Stimulated activated effector memory CD8-positive, alpha-beta T cell treated with anti-CD3 and anti-CD28 coated beads, Interleukin-12 subunit alpha, Interleukin-12 subunit beta, amount 100 ng/mL, for 72 hours (primary cell): ENCODE measurements around the gene R3HDM4.
"Not testable (repeated sequence)": the region's sequence is repeated elsewhere in the genome, so short reads cannot be mapped to it uniquely, and the experiment has no call there.

Source experiments
- ATAC-seq: fragments of 150-1000 bp; cut with Tn5 transposase; 2 replicates; pipeline ENCODE4 v1.10.0; 2021
- DNase-seq, 2 donors: peaks; one replicate each; pipeline ENCODE4 v3.0.0; 2021 to 2022; ENCODE audit warnings: low spot score in 2 of 2
- H3K27ac Mint-ChIP-seq: one replicate; pipeline ENCODE4 v1.8.0; 2022; ENCODE audit warnings: mild to moderate bottlenecking, mixed read lengths
- H3K36me3 Mint-ChIP-seq: one replicate; pipeline ENCODE4 v1.8.0; 2022; ENCODE audit warnings: mild to moderate bottlenecking, mixed read lengths
- H3K4me1 Mint-ChIP-seq: one replicate; pipeline ENCODE4 v1.8.0; 2022; ENCODE audit warnings: mixed read lengths
- H3K4me3 Mint-ChIP-seq: one replicate; pipeline ENCODE4 v1.8.0; 2022; ENCODE audit warnings: mild to moderate bottlenecking, mixed read lengths
- H3K9me3 Mint-ChIP-seq: one replicate; pipeline ENCODE4 v1.8.0; 2022; ENCODE audit warnings: mixed read lengths

The R3HDM4 gene

GRCh38 chr19:861141-861755 is 51.8 kb downstream of the R3HDM4 start:
- ATAC-seq (no peak), DNase-seq (no peak)
- no peaks in the 10 kb centered on the region for H3K9me3 Mint-ChIP-seq
- H3K36me3 Mint-ChIP-seq = peaks cover 14% of the 10 kb centered on the region
- H3K4me1 Mint-ChIP-seq = peaks cover 18% of the 10 kb centered on the region
- H3K4me3 Mint-ChIP-seq = peak overlapping the region; percentile 67
- no peak overlapping the region for H3K27ac Mint-ChIP-seq

- H3K4me3 Mint-ChIP-seq = peak within 1 kb of the TSS; percentile 43
- no peak for ATAC-seq
Observed at GRCh38 chr19:858868-859843, 53.9 kb downstream of the R3HDM4 start, which contains the start of gene CFD. Gene CFD (plus strand): TSS chr19:859664. CDS start chr19:859690, 26 bp downstream.

GRCh38 chr19:858284-858683 is 54.7 kb downstream of the R3HDM4 start:
- no peaks in the 10 kb centered on the region for H3K9me3 Mint-ChIP-seq
- no peak for DNase-seq
- H3K4me3 Mint-ChIP-seq = no peak overlapping the region
- no peak for ATAC-seq
- H3K4me1 Mint-ChIP-seq = peaks cover 10% of the 10 kb centered on the region
- no peaks in the 10 kb centered on the region for H3K36me3 Mint-ChIP-seq
- no peak overlapping the region for H3K27ac Mint-ChIP-seq

More at GRCh38 chr19:858868-859843, 53.9 kb downstream of the R3HDM4 start, which contains the start of gene CFD:
- H3K9me3 Mint-ChIP-seq = no peaks in the 10 kb centered on the region
- no peak for DNase-seq
- no peak within 1 kb of the TSS for H3K27ac Mint-ChIP-seq
- H3K4me1 Mint-ChIP-seq = peaks cover 18% of the 10 kb centered on the region
- peaks cover 8% of the 10 kb centered on the region for H3K36me3 Mint-ChIP-seq

GRCh38 chr19:855566-856120 is 57.4 kb downstream of the R3HDM4 start:
- DNase-seq = no peak
- H3K27ac Mint-ChIP-seq = no peak overlapping the region
- H3K36me3 Mint-ChIP-seq = no peaks in the 10 kb centered on the region
- no peak for ATAC-seq
- no peak overlapping the region for H3K4me3 Mint-ChIP-seq
- H3K4me1 Mint-ChIP-seq = no peaks in the 10 kb centered on the region
- H3K9me3 Mint-ChIP-seq = no peaks in the 10 kb centered on the region

- no peak for DNase-seq
- H3K4me3 Mint-ChIP-seq = no peak overlapping the region
- ATAC-seq = no peak
- no peaks in the 10 kb centered on the region for H3K9me3 Mint-ChIP-seq
- no peaks in the 10 kb centered on the region for H3K4me1 Mint-ChIP-seq
- no peak overlapping the region for H3K27ac Mint-ChIP-seq
- no peaks in the 10 kb centered on the region for H3K36me3 Mint-ChIP-seq
Observed at GRCh38 chr19:855142-855541, 57.9 kb downstream of the R3HDM4 start.

- no peak for ATAC-seq
- Mint-ChIP-seq H3K36me3 (no peaks in the 10 kb centered on the region), H3K4me3 (no peak overlapping the region), H3K4me1 (no peaks in the 10 kb centered on the region), H3K27ac (no peak overlapping the region), H3K9me3 (no peaks in the 10 kb centered on the region)
- no peak for DNase-seq
Observed at GRCh38 chr19:854549-854948, 58.5 kb downstream of the R3HDM4 start.

- H3K4me3 Mint-ChIP-seq, ATAC-seq, DNase-seq, H3K4me1 Mint-ChIP-seq, H3K36me3 Mint-ChIP-seq, H3K9me3 Mint-ChIP-seq, H3K27ac Mint-ChIP-seq: not testable (repeated sequence)
Observed at GRCh38 chr19:853614-854220, 59.3 kb downstream of the R3HDM4 start.

GRCh38 chr19:853014-853585 is 59.9 kb downstream of the R3HDM4 start:
- Mint-ChIP-seq H3K4me1 (no peaks in the 10 kb centered on the region), H3K36me3 (no peaks in the 10 kb centered on the region), H3K9me3 (no peaks in the 10 kb centered on the region), H3K4me3 (no peak overlapping the region), H3K27ac (no peak overlapping the region)
- DNase-seq (no peak), ATAC-seq (no peak)

- no peaks in the 10 kb centered on the region for H3K36me3 Mint-ChIP-seq
- H3K4me3 Mint-ChIP-seq = no peak within 1 kb of the TSS
- no peaks in the 10 kb centered on the region for H3K4me1 Mint-ChIP-seq
- DNase-seq (no peak), ATAC-seq (no peak)
- H3K9me3 Mint-ChIP-seq = no peaks in the 10 kb centered on the region
- no peak within 1 kb of the TSS for H3K27ac Mint-ChIP-seq
Observed at GRCh38 chr19:852136-853013, 60.6 kb downstream of the R3HDM4 start, which contains the start of gene ELANE. Gene ELANE (plus strand): TSS chr19:852303. CDS start chr19:852329, 26 bp downstream.

- DNase-seq = no peak
- H3K36me3 Mint-ChIP-seq = no peaks in the 10 kb centered on the region
- no peak for ATAC-seq
- H3K4me3 Mint-ChIP-seq = no peak overlapping the region
- no peak overlapping the region for H3K27ac Mint-ChIP-seq
- no peaks in the 10 kb centered on the region for H3K9me3 Mint-ChIP-seq
- H3K4me1 Mint-ChIP-seq = no peaks in the 10 kb centered on the region
Observed at GRCh38 chr19:850979-851335, 62.1 kb downstream of the R3HDM4 start.

- DNase-seq = no peak
- Mint-ChIP-seq H3K9me3 (no peaks in the 10 kb centered on the region), H3K4me1 (no peaks in the 10 kb centered on the region), H3K27ac (no peak overlapping the region), H3K36me3 (no peaks in the 10 kb centered on the region), H3K4me3 (no peak overlapping the region)
- ATAC-seq = peak; percentile 51
Observed at GRCh38 chr19:850221-850978, 62.6 kb downstream of the R3HDM4 start.

GRCh38 chr19:849195-849594 is 63.8 kb downstream of the R3HDM4 start:
- DNase-seq, H3K4me1 Mint-ChIP-seq, H3K27ac Mint-ChIP-seq, ATAC-seq, H3K36me3 Mint-ChIP-seq, H3K4me3 Mint-ChIP-seq, H3K9me3 Mint-ChIP-seq: not testable (repeated sequence)

- Mint-ChIP-seq H3K9me3 (no peaks in the 10 kb centered on the region), H3K4me1 (peaks cover 6% of the 10 kb centered on the region), H3K36me3 (no peaks in the 10 kb centered on the region), H3K27ac (no peak overlapping the region), H3K4me3 (no peak overlapping the region)
- ATAC-seq = no peak
- DNase-seq = no peak
Observed at GRCh38 chr19:848386-848921, 64.6 kb downstream of the R3HDM4 start.
